GM19395 (cell line): ENCODE data around the gene PUM2.
A peak's percentile ranks its signal among the peaks of the same experiment; 100 is the strongest.

Experiments
- ATAC-seq: cut with Tn5 transposase; IDR thresholded peaks from one replicate; pipeline ENCODE4 v1.9.1; 2021; ENCODE audit warnings: mild to moderate bottlenecking, moderate library complexity; ENCODE audit not compliant: unreplicated experiment

The PUM2 gene

GRCh38 chr2:20346565-20347381 is 3.9 kb downstream of the PUM2 start:
- ATAC-seq, result no peak

GRCh38 chr2:20343128-20343527 is 7.5 kb downstream of the PUM2 start:
- no peak for ATAC-seq

GRCh38 chr2:20339012-20339411 is 11.6 kb downstream of the PUM2 start:
- ATAC-seq, result no peak

- ATAC-seq, result no peak
These were observed 15.9 kb downstream of the PUM2 start for GRCh38 chr2:20334605-20335203.

- ATAC-seq, result peak; percentile 67
These were observed 16.9 kb downstream of the PUM2 start for GRCh38 chr2:20333738-20334137.

- ATAC-seq, result no peak
These were observed 20.5 kb downstream of the PUM2 start for GRCh38 chr2:20330192-20330591.

- ATAC-seq, result no peak
These were observed 23.3 kb downstream of the PUM2 start for GRCh38 chr2:20327370-20327769.

- peak; percentile 69 for ATAC-seq
These were observed 24.4 kb downstream of the PUM2 start for GRCh38 chr2:20326163-20326780.

GRCh38 chr2:20322527-20323300 is 27.9 kb downstream of the PUM2 start:
- ATAC-seq, result no peak

- ATAC-seq, result no peak
These were observed 33.0 kb downstream of the PUM2 start for GRCh38 chr2:20317690-20318089.

GRCh38 chr2:20317197-20317596 is 33.4 kb downstream of the PUM2 start:
- no peak for ATAC-seq

- ATAC-seq, result no peak
These were observed 35.8 kb downstream of the PUM2 start for GRCh38 chr2:20314562-20315501.

GRCh38 chr2:20313659-20314058 is 37.0 kb downstream of the PUM2 start:
- no peak for ATAC-seq

GRCh38 chr2:20309001-20309400 is 41.6 kb downstream of the PUM2 start:
- ATAC-seq, result no peak

- ATAC-seq, result no peak
These were observed 43.3 kb downstream of the PUM2 start for GRCh38 chr2:20307311-20307710.

GRCh38 chr2:20304411-20304810 is 46.2 kb downstream of the PUM2 start:
- no peak for ATAC-seq

GRCh38 chr2:20303966-20304365 is 46.7 kb downstream of the PUM2 start:
- ATAC-seq, result no peak

- no peak for ATAC-seq
These were observed 48.6 kb downstream of the PUM2 start for GRCh38 chr2:20302019-20302418.

GRCh38 chr2:20300656-20301055 is 50.0 kb downstream of the PUM2 start:
- ATAC-seq, result no peak

- no peak for ATAC-seq
These were observed 51.5 kb downstream of the PUM2 start for GRCh38 chr2:20299113-20299512.
